Loucy (cell line): ENCODE results near the gene C5orf52.

Source experiments
- H2AFZ ChIP-seq: fragments of 200-600 bp; sonication (generic); 2 replicates; pipeline ENCODE4 v1.6.0; 2016; ENCODE audit warnings: antibody characterized with exemption, mild to moderate bottlenecking, low read length, moderate library complexity
- H3F3A ChIP-seq: fragments of 200-600 bp; 2 replicates; pipeline ENCODE4 v1.6.0; 2016; ENCODE audit warnings: antibody characterized with exemption, low read depth, mild to moderate bottlenecking
- H3K27me3 ChIP-seq: fragments of 200-600 bp; sonication (generic); 2 replicates; pipeline ENCODE4 v1.6.1; 2014; ENCODE audit warnings: low read length, mild to moderate bottlenecking; ENCODE audit not compliant: insufficient read depth, poor library complexity, severe bottlenecking
- H3K36me3 ChIP-seq: fragments of 200-600 bp; sonication (generic); 2 replicates; pipeline ENCODE4 v1.6.1; 2016; ENCODE audit warnings: low read length; ENCODE audit not compliant: insufficient read depth
- H3K4me1 ChIP-seq: fragments of 200-600 bp; sonication (generic); 2 replicates; pipeline ENCODE4 v1.5.1; 2014; ENCODE audit warnings: low read length, mild to moderate bottlenecking; ENCODE audit not compliant: insufficient read depth, poor library complexity, severe bottlenecking
- H3K4me2 ChIP-seq: fragments of 200-600 bp; sonication (generic); 2 replicates; pipeline ENCODE4 v1.6.0; 2014; ENCODE audit warnings: antibody characterized with exemption, low read length, low read depth, mild to moderate bottlenecking; ENCODE audit not compliant: poor library complexity, severe bottlenecking
- H3K4me3 ChIP-seq: fragments of 200-600 bp; sonication (generic); 2 replicates; pipeline ENCODE4 v1.5.1; 2014; ENCODE audit warnings: low read length, mild to moderate bottlenecking, mixed read lengths; ENCODE audit not compliant: poor library complexity, severe bottlenecking
- H3K79me2 ChIP-seq: fragments of 200-600 bp; sonication (generic); 2 replicates; pipeline ENCODE4 v1.6.1; 2014; ENCODE audit warnings: low read length; ENCODE audit not compliant: insufficient read depth
- H3K9ac ChIP-seq: fragments of 200-600 bp; sonication (generic); 2 replicates; pipeline ENCODE4 v1.6.0; 2014; ENCODE audit warnings: mild to moderate bottlenecking, low read depth, low read length, moderate library complexity; ENCODE audit not compliant: poor library complexity, severe bottlenecking
- H3K9me2 ChIP-seq: fragments of 200-600 bp; sonication (generic); replicated peaks from 2 replicates; pipeline ENCODE4 v1.6.1; 2016; ENCODE audit warnings: low read depth, low read length, mixed read lengths
- H3K9me3 ChIP-seq: fragments of 200-600 bp; sonication (generic); 2 replicates; pipeline ENCODE4 v1.6.1; 2014; ENCODE audit warnings: mild to moderate bottlenecking, antibody characterized with exemption, low read length, low read depth; ENCODE audit not compliant: insufficient read depth
- H4K20me1 ChIP-seq: fragments of 200-600 bp; sonication (generic); 2 replicates; pipeline ENCODE4 v1.6.0; 2014; ENCODE audit warnings: antibody characterized with exemption, low read length, mild to moderate bottlenecking; ENCODE audit not compliant: insufficient read depth, poor library complexity, severe bottlenecking
- EZH2phosphoT487 ChIP-seq: fragments of 200-600 bp; IDR thresholded peaks from 2 replicates; pipeline ENCODE4 v1.6.1; 2018; ENCODE audit warnings: antibody characterized with exemption, mild to moderate bottlenecking, moderate library complexity, borderline replicate concordance
- TF ChIP-seq, protein P1 (sequence below): fragments of 200-600 bp; sonication (generic); conservative IDR thresholded peaks from 2 replicates; pipeline ENCODE4 v1.5.1; 2014; ENCODE audit warnings: mild to moderate bottlenecking, antibody characterized with exemption, low read length

The C5orf52 gene

DNA sequence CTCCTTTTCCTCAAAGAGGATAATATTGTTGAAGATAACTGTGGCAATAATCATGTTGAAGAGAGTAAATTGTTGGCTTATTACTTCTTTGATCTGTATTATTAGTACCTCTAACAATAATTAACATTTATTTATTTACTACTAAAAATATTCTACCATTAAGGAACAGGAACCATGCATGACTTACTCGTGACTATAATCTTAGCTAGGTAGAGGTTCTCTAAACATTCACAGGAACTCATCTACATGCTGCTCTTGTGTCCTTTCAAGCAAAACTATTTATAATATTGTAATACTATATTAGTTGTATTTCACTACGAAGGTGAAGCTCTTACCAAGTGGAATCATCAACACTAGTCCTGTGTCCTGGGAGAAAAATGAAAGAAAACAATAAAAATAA lies 22.2 kb upstream of the C5orf52 start:
- H3K9me2 ChIP-seq = no peaks in the 10 kb centered on the region
- no peaks in the 10 kb centered on the region for H3K27me3 ChIP-seq
- H3F3A ChIP-seq = no peaks in the 10 kb centered on the region
- H3K4me1 ChIP-seq = no peaks in the 10 kb centered on the region
- H3K79me2 ChIP-seq = no peaks in the 10 kb centered on the region
- H2AFZ ChIP-seq = no peak overlapping the region
- H4K20me1 ChIP-seq = no peaks in the 10 kb centered on the region
- no peak overlapping the region for H3K9ac ChIP-seq
- no peaks in the 10 kb centered on the region for H3K9me3 ChIP-seq
- no peak overlapping the region for H3K4me2 ChIP-seq
- TF ChIP-seq, protein P1, sequence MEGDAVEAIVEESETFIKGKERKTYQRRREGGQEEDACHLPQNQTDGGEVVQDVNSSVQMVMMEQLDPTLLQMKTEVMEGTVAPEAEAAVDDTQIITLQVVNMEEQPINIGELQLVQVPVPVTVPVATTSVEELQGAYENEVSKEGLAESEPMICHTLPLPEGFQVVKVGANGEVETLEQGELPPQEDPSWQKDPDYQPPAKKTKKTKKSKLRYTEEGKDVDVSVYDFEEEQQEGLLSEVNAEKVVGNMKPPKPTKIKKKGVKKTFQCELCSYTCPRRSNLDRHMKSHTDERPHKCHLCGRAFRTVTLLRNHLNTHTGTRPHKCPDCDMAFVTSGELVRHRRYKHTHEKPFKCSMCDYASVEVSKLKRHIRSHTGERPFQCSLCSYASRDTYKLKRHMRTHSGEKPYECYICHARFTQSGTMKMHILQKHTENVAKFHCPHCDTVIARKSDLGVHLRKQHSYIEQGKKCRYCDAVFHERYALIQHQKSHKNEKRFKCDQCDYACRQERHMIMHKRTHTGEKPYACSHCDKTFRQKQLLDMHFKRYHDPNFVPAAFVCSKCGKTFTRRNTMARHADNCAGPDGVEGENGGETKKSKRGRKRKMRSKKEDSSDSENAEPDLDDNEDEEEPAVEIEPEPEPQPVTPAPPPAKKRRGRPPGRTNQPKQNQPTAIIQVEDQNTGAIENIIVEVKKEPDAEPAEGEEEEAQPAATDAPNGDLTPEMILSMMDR = no peak
- no peak for TF ChIP-seq EZH2phosphoT487
- H3K36me3 ChIP-seq = no peaks in the 10 kb centered on the region
- H3K4me3 ChIP-seq = no peak overlapping the region

DNA sequence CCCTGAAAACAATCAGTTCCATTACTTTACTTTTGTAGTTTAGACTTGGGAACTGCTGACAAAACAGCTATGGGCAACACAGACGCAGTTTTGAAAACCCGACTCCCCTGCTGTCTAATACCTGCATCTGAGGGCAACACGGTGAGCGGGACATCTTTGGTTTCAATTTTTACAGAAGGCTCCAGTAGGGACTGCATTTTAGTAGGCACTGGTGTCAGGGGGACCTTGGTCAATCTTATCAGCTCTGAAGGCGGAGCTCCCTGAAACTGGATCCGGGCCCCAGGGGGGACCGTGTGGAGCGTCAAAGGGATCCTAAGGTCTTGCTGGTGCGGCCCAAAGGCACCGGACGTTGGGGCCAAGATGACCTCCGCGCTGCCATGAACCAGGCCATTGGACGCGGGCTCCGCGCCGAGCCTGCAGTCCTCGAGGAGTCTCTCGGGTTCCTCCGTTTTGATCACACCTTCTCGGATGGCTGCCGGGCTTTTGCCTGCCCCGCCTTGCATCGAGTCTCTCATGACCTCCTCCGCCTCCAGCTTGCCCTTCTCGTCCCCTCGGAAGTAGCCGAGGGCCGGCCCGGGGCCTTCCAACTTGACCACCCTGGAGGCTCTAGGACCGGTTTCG lies 20.2 kb upstream of the C5orf52 start:
- no peaks in the 10 kb centered on the region for H3K9me2 ChIP-seq
- no peak overlapping the region for H3K4me3 ChIP-seq
- no peak overlapping the region for H3K9ac ChIP-seq
- H3K36me3 ChIP-seq = no peaks in the 10 kb centered on the region
- no peaks in the 10 kb centered on the region for H3K27me3 ChIP-seq
- no peaks in the 10 kb centered on the region for H3K9me3 ChIP-seq
- no peak overlapping the region for H2AFZ ChIP-seq
- no peaks in the 10 kb centered on the region for H4K20me1 ChIP-seq
- no peaks in the 10 kb centered on the region for H3K4me1 ChIP-seq
- H3K79me2 ChIP-seq = no peaks in the 10 kb centered on the region
- TF ChIP-seq, protein P1 = no peak
- TF ChIP-seq EZH2phosphoT487 = no peak
- H3K4me2 ChIP-seq = no peak overlapping the region
- H3F3A ChIP-seq = no peaks in the 10 kb centered on the region

DNA sequence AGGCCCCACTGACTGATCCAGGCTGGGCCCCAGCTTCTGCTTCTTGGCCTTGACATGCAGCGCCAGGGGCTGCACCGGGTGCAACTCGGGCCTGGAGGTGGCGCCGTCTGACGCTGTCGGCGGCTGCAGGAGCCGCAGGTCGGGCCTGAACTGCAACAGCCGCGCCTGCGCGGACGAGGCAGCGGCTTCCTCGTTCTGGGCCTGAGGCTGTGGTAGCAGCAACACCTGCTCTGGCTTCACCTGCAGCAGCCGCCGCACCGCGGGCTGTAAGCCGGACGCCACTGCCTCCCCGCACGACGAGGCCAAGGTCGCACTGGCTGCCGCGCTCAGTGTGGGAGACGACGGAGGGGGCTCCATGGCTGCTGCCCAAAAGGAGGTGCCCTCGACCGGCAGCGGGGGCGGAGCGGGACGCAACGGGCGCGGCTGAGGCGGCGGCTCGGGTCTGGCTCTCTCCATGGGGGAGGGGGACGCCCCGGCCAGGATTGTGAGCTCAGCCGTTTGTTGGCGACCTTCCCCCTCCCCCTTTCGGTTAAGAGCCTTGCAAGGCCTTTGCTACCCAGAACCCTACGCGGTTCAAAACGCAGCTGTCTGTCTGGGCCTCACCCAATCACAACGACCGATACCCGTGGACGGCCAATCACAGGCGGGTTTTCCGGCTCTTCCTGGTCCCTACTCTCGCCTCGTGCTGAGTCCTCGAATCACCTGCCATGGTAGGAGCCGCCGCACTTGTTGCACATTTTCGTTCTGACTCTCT lies 19.5 kb upstream of the C5orf52 start:
- H3K4me2 ChIP-seq = no peak overlapping the region
- H3F3A ChIP-seq = no peaks in the 10 kb centered on the region
- no peak overlapping the region for H3K9ac ChIP-seq
- H3K9me2 ChIP-seq = no peaks in the 10 kb centered on the region
- H3K79me2 ChIP-seq = no peaks in the 10 kb centered on the region
- TF ChIP-seq, protein P1 = no peak
- no peak for TF ChIP-seq EZH2phosphoT487
- no peaks in the 10 kb centered on the region for H3K36me3 ChIP-seq
- no peaks in the 10 kb centered on the region for H3K27me3 ChIP-seq
- H4K20me1 ChIP-seq = no peaks in the 10 kb centered on the region
- no peaks in the 10 kb centered on the region for H3K4me1 ChIP-seq
- H3K9me3 ChIP-seq = no peaks in the 10 kb centered on the region
- H2AFZ ChIP-seq = no peak overlapping the region
- H3K4me3 ChIP-seq = no peak overlapping the region
